Measurements from ENCODE around the gene BAD.
A peak's percentile ranks its signal among the peaks of the same experiment; 100 is the strongest.

DNA sequence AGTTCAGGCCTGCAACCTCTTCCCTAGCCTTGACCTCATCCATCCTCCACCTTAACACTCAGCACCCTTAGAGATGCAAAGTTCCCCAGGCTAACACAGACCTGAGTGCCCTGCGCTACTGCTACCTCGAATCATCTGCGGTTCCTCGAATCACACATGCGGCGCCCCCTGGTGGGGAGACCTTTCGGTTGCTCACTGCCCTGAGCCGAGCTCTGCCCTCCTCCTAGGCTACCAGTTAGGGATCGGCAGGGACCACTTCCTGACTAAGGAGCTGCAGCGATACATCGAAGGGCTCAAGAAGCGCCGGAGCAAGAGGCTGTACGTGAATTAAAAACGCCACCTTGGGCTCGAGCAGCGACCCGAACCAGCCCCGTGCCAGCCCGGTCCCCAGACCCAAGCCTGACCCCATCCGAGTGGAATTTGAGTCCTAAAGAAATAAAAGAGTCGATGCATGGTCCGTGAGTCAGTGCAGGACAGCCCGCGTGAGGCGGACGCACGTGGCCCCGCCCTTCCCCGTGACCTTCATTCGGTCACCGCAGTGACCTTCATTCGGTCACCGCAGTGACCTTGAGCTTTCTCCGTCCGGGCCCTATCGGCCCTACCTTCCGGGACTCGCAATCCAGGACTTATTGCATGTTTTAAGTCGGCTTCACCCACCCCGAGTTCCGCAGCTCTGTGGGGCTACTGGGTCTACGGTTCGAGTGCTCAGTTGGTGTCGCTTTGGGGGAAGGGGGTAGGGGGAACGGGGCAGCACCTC, 20.0 kb upstream of the BAD start:
- TF ChIP-seq CTCF (IDR thresholded peaks at IDR 0.05) (peak; percentile 77 to 87), POLR2AphosphoS5 (IDR thresholded peaks at IDR 0.05) (peak in 1 of 3 donors; percentile 52), EP300 (IDR thresholded peaks at IDR 0.05) (no peak)

Data from suprapubic skin (tissue), 4 donors.